Loucy (cell line): ENCODE measurements around the gene SRCIN1.
"Not testable (repeated sequence)": the region's sequence is repeated elsewhere in the genome, so short reads cannot be mapped to it uniquely, and the experiment has no call there.

Experiments
- H2AFZ ChIP-seq: fragments of 200-600 bp; sonication (generic); 2 replicates; pipeline ENCODE4 v1.6.0; 2016; ENCODE audit warnings: antibody characterized with exemption, mild to moderate bottlenecking, low read length, moderate library complexity
- H3F3A ChIP-seq: fragments of 200-600 bp; 2 replicates; pipeline ENCODE4 v1.6.0; 2016; ENCODE audit warnings: antibody characterized with exemption, low read depth, mild to moderate bottlenecking
- H3K27me3 ChIP-seq: fragments of 200-600 bp; sonication (generic); 2 replicates; pipeline ENCODE4 v1.6.1; 2014; ENCODE audit warnings: low read length, mild to moderate bottlenecking; ENCODE audit not compliant: insufficient read depth, poor library complexity, severe bottlenecking
- H3K36me3 ChIP-seq: fragments of 200-600 bp; sonication (generic); 2 replicates; pipeline ENCODE4 v1.6.1; 2016; ENCODE audit warnings: low read length; ENCODE audit not compliant: insufficient read depth
- H3K4me1 ChIP-seq: fragments of 200-600 bp; sonication (generic); 2 replicates; pipeline ENCODE4 v1.5.1; 2014; ENCODE audit warnings: low read length, mild to moderate bottlenecking; ENCODE audit not compliant: insufficient read depth, poor library complexity, severe bottlenecking
- H3K4me2 ChIP-seq: fragments of 200-600 bp; sonication (generic); 2 replicates; pipeline ENCODE4 v1.6.0; 2014; ENCODE audit warnings: antibody characterized with exemption, low read length, low read depth, mild to moderate bottlenecking; ENCODE audit not compliant: poor library complexity, severe bottlenecking
- H3K4me3 ChIP-seq: fragments of 200-600 bp; sonication (generic); 2 replicates; pipeline ENCODE4 v1.5.1; 2014; ENCODE audit warnings: low read length, mild to moderate bottlenecking, mixed read lengths; ENCODE audit not compliant: poor library complexity, severe bottlenecking
- H3K79me2 ChIP-seq: fragments of 200-600 bp; sonication (generic); 2 replicates; pipeline ENCODE4 v1.6.1; 2014; ENCODE audit warnings: low read length; ENCODE audit not compliant: insufficient read depth
- H3K9ac ChIP-seq: fragments of 200-600 bp; sonication (generic); 2 replicates; pipeline ENCODE4 v1.6.0; 2014; ENCODE audit warnings: mild to moderate bottlenecking, low read depth, low read length, moderate library complexity; ENCODE audit not compliant: poor library complexity, severe bottlenecking
- H3K9me2 ChIP-seq: fragments of 200-600 bp; sonication (generic); replicated peaks from 2 replicates; pipeline ENCODE4 v1.6.1; 2016; ENCODE audit warnings: low read depth, low read length, mixed read lengths
- H3K9me3 ChIP-seq: fragments of 200-600 bp; sonication (generic); 2 replicates; pipeline ENCODE4 v1.6.1; 2014; ENCODE audit warnings: mild to moderate bottlenecking, antibody characterized with exemption, low read length, low read depth; ENCODE audit not compliant: insufficient read depth
- H4K20me1 ChIP-seq: fragments of 200-600 bp; sonication (generic); 2 replicates; pipeline ENCODE4 v1.6.0; 2014; ENCODE audit warnings: antibody characterized with exemption, low read length, mild to moderate bottlenecking; ENCODE audit not compliant: insufficient read depth, poor library complexity, severe bottlenecking
- EZH2phosphoT487 ChIP-seq: fragments of 200-600 bp; IDR thresholded peaks from 2 replicates; pipeline ENCODE4 v1.6.1; 2018; ENCODE audit warnings: antibody characterized with exemption, mild to moderate bottlenecking, moderate library complexity, borderline replicate concordance
- TF ChIP-seq, protein P1 (sequence below): fragments of 200-600 bp; sonication (generic); conservative IDR thresholded peaks from 2 replicates; pipeline ENCODE4 v1.5.1; 2014; ENCODE audit warnings: mild to moderate bottlenecking, antibody characterized with exemption, low read length

The SRCIN1 gene

GRCh38 chr17:38489774-38490173 is 116.0 kb downstream of the SRCIN1 start:
- H4K20me1 ChIP-seq, H3K27me3 ChIP-seq, H3K9ac ChIP-seq, H3K4me1 ChIP-seq, H3K79me2 ChIP-seq, H3K9me3 ChIP-seq, H3F3A ChIP-seq, H2AFZ ChIP-seq, H3K4me2 ChIP-seq, H3K9me2 ChIP-seq, H3K4me3 ChIP-seq: not testable (repeated sequence)
- peaks cover 46% of the 10 kb centered on the region; the same call in 1 of the 2 replicates for H3K36me3 ChIP-seq

GRCh38 chr17:38485681-38486298 is 120.0 kb downstream of the SRCIN1 start:
- H3K4me2 ChIP-seq, H3K9me3 ChIP-seq, H4K20me1 ChIP-seq, H3K79me2 ChIP-seq, H3F3A ChIP-seq, H3K27me3 ChIP-seq, H2AFZ ChIP-seq, H3K9me2 ChIP-seq, H3K9ac ChIP-seq, H3K4me1 ChIP-seq, H3K4me3 ChIP-seq: not testable (repeated sequence)
- peaks cover 28% of the 10 kb centered on the region; the same call in 1 of the 2 replicates for H3K36me3 ChIP-seq

DNA sequence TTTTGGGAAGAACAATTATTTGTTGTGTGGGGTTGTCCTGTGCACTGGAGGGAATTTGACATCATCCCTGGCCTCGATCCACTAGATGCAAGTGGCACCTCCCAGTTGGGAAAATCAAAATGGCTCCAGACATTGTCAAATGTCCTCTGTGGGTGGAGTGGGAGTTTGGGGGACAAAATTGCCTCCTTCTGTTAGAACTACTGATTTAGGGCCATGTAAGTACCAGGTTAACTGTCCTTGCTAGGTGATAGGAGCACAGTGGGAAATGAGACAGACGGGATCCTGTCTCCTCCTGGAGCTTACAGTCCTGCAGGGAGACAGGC is 120.6 kb downstream of the SRCIN1 start:
- H3K79me2 ChIP-seq, result no peaks in the 10 kb centered on the region
- H3K9me2 ChIP-seq, result no peaks in the 10 kb centered on the region
- H3K27me3 ChIP-seq, result no peaks in the 10 kb centered on the region
- peaks cover 3% of the 10 kb centered on the region for H4K20me1 ChIP-seq
- no peak overlapping the region for H2AFZ ChIP-seq
- no peaks in the 10 kb centered on the region for H3K4me1 ChIP-seq
- no peak overlapping the region for H3K9ac ChIP-seq
- no peak overlapping the region for H3K4me2 ChIP-seq
- no peak overlapping the region for H3K4me3 ChIP-seq
- peaks cover 26% of the 10 kb centered on the region; the same call in 1 of the 2 replicates for H3K36me3 ChIP-seq
- no peaks in the 10 kb centered on the region for H3F3A ChIP-seq
- TF ChIP-seq EZH2phosphoT487, result no peak
- TF ChIP-seq, protein P1, sequence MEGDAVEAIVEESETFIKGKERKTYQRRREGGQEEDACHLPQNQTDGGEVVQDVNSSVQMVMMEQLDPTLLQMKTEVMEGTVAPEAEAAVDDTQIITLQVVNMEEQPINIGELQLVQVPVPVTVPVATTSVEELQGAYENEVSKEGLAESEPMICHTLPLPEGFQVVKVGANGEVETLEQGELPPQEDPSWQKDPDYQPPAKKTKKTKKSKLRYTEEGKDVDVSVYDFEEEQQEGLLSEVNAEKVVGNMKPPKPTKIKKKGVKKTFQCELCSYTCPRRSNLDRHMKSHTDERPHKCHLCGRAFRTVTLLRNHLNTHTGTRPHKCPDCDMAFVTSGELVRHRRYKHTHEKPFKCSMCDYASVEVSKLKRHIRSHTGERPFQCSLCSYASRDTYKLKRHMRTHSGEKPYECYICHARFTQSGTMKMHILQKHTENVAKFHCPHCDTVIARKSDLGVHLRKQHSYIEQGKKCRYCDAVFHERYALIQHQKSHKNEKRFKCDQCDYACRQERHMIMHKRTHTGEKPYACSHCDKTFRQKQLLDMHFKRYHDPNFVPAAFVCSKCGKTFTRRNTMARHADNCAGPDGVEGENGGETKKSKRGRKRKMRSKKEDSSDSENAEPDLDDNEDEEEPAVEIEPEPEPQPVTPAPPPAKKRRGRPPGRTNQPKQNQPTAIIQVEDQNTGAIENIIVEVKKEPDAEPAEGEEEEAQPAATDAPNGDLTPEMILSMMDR, result no peak
- no peaks in the 10 kb centered on the region for H3K9me3 ChIP-seq

DNA sequence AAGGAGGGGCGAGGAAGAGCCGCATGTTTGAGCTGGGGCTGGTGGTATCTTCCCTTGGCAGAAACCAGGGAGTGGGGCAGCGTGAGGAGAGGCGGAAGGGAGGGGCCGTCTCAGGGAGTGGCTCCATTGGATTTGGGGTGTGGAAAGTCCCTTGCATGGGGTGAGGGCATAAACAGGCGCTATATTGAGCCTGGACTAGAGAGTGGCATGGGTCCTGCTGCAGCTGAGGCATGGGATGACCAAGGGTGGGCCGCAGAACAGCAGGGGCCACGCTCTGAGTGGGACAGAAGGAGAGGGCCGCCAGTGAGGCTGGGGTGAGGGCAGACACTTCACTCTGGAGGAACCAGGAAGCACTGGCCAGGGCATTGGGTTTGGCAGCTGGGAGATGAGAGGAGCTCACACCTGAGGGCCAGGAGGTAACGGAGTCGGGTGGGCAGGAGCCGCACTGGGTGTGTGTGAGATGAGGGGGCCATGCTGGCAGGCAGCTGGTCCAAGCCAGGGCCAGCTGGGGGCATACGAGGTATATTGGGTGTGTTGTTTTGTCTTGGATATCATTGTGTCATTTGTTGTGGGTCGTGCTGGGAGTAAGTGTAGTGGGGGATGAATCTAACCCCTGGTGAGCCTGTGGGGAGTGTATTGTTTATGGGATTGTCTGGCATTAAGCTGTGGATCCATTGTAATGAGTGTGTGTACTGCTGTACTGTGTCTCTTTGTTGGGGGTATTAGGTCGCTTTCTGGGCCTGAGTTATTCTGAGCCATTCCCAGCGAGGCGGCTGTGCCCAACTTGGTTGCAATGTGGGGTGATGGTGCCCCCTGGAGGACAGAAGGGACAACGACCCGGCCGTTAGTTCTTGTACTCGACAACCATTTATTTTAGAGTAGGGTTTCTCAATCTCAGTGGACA is 121.3 kb downstream of the SRCIN1 start:
- not testable (repeated sequence) for H3K9me3 ChIP-seq, H3K4me3 ChIP-seq, H3F3A ChIP-seq, H3K9me2 ChIP-seq, H3K4me2 ChIP-seq, H3K79me2 ChIP-seq, H3K4me1 ChIP-seq, H2AFZ ChIP-seq, H3K27me3 ChIP-seq, H4K20me1 ChIP-seq, H3K9ac ChIP-seq
- peaks cover 25% of the 10 kb centered on the region; the same call in 1 of the 2 replicates for H3K36me3 ChIP-seq
- TF ChIP-seq, protein P1, result peak; percentile 75

- H3K9me3 ChIP-seq, H3K9ac ChIP-seq, H3K4me1 ChIP-seq, H3K79me2 ChIP-seq, H3F3A ChIP-seq, H3K4me3 ChIP-seq, H3K9me2 ChIP-seq, H2AFZ ChIP-seq, H3K27me3 ChIP-seq, H4K20me1 ChIP-seq, H3K4me2 ChIP-seq: not testable (repeated sequence)
- H3K36me3 ChIP-seq, result peaks cover 35% of the 10 kb centered on the region; the same call in 1 of the 2 replicates
Observed at GRCh38 chr17:38482700-38483043, 123.1 kb downstream of the SRCIN1 start.
